NCI-H2227 (cell line): Measurements from ENCODE around the gene SMIM32.
A peak's percentile ranks its signal among the peaks of the same experiment; 100 is the strongest.

Experiments
- DNase-seq: peaks from one replicate; lab custom pipeline; 2025; ENCODE audit not compliant: unreplicated experiment; lab: John Stamatoyannopoulos, UW

SMIM32 gene

GRCh38 chr5:136208916-136209315, 16.0 kb upstream of the SMIM32 start:
- no peak for DNase-seq

GRCh38 chr5:136207631-136208030, 14.7 kb upstream of the SMIM32 start:
- no peak for DNase-seq

- DNase-seq: no peak
Observed at GRCh38 chr5:136206361-136206760, 13.4 kb upstream of the SMIM32 start.

- no peak for DNase-seq
Observed at GRCh38 chr5:136205941-136206340, 13.0 kb upstream of the SMIM32 start.

- no peak for DNase-seq
Observed at GRCh38 chr5:136205061-136205702, 12.2 kb upstream of the SMIM32 start.

GRCh38 chr5:136203303-136203922, 10.5 kb upstream of the SMIM32 start:
- DNase-seq: no peak

GRCh38 chr5:136202469-136203205, 9.7 kb upstream of the SMIM32 start:
- peak; percentile 59 for DNase-seq

- no peak for DNase-seq
Observed at GRCh38 chr5:136201870-136202269, 8.9 kb upstream of the SMIM32 start.

- no peak for DNase-seq
Observed at GRCh38 chr5:136200761-136201160, 7.8 kb upstream of the SMIM32 start.

GRCh38 chr5:136200130-136200529, 7.2 kb upstream of the SMIM32 start:
- DNase-seq: no peak

- DNase-seq: no peak
Observed at GRCh38 chr5:136199408-136199807, 6.4 kb upstream of the SMIM32 start.

GRCh38 chr5:136198453-136198852, 5.5 kb upstream of the SMIM32 start:
- no peak for DNase-seq

- no peak for DNase-seq
Observed at GRCh38 chr5:136197462-136198142, 4.6 kb upstream of the SMIM32 start.

- peak; percentile 8 for DNase-seq
Observed at GRCh38 chr5:136195971-136196820, 3.2 kb upstream of the SMIM32 start.

- DNase-seq: no peak
Observed at GRCh38 chr5:136194576-136194975, 1.6 kb upstream of the SMIM32 start.

- no peak for DNase-seq
Observed at GRCh38 chr5:136193322-136193935, 467 bp upstream of the SMIM32 start.

- peak; percentile 31 for DNase-seq
Observed at GRCh38 chr5:136192015-136192525, 892 bp downstream of the SMIM32 start.

GRCh38 chr5:136191304-136192014, 1.5 kb downstream of the SMIM32 start:
- DNase-seq: peak; percentile 39

GRCh38 chr5:136190904-136191303, 2.1 kb downstream of the SMIM32 start:
- DNase-seq: no peak
